ENCODE results near the gene NOG.

NOG gene

GRCh38 chr17:56638591-56639051, 45.1 kb downstream of the NOG start:
- DNase-seq = no peak

- no peak for DNase-seq
These were observed 46.0 kb downstream of the NOG start for GRCh38 chr17:56639517-56639916.

GRCh38 chr17:56640116-56640515, 46.6 kb downstream of the NOG start:
- DNase-seq = no peak

GRCh38 chr17:56641373-56641772, 47.9 kb downstream of the NOG start:
- no peak for DNase-seq

DNA sequence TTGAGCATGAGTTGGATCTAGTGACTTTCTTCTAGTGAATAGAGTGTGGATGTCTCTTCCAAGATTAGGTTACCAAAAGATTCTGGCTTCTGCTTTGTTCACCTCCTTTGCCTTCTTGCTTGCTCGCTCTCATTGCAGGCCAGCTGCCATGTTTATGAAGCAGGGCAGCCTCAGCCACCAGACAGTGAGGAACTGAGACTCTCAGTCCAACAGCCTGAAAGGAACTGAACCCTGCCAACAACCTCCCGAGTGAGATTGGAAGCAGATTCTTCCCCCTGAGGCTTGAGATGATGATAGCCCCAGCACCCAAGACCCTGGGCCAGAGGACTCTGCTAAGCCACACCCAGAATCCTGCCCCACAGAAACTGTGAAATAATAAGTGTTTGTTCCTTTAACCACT, 48.4 kb downstream of the NOG start:
- DNase-seq = no peak

DNA sequence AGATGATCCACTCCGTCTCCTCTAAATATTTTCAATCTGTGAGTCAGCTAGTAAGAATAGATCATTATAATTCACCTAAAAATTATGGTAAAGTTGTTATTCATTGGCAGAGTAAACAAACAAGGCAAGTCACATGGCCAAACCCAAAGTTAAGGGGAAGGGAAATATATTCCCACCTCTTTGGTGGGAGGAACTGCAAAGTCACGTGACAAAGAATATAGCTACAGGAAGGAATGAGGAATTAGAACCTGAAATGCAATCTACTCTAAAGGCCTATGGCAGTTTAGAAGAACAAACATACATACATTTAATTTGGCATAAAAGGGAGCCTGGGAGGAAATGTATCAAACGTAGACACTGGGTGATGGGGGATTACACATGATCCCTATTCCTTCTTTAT, 48.9 kb downstream of the NOG start:
- no peak for DNase-seq
